GM19455 (cell line): ENCODE results near the gene ENTPD2.
"Not testable (repeated sequence)": the region's sequence is repeated elsewhere in the genome, so short reads cannot be mapped to it uniquely, and the experiment has no call there.

Experiments
- ATAC-seq: cut with Tn5 transposase; IDR thresholded peaks from one replicate; pipeline ENCODE4 v1.9.1; 2021; ENCODE audit not compliant: unreplicated experiment

The ENTPD2 gene

DNA sequence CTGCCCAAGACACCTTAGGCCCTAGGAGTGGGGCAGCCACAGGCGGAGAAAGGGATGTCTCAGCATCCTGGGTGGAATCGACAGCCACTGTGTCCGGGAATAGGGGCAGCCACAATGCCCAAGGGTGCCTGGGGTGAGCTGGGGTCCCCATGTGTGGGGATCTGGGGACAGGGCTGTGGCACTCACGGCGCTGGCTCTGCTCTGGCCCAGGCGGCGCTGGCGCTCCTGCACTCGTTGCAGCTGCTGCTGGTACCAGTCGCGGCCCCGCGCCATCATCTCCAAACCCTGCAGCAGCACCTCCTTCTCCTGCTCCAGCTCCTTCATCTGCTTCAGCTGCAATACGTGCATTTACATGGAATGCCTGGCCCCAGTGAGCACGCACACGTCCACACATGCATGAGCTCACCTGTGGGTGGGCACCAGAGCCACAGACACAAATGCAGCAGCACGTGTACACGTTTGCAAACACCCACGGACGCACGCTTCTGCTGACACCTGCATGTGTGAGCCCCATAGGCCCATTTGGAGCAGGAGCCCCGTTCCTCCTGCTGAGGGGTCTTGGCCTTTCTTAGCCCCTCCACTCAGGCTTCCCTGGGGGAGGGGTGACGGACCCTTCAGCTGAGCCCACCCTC lies 11.6 kb upstream of the ENTPD2 start:
- ATAC-seq = no peak

DNA sequence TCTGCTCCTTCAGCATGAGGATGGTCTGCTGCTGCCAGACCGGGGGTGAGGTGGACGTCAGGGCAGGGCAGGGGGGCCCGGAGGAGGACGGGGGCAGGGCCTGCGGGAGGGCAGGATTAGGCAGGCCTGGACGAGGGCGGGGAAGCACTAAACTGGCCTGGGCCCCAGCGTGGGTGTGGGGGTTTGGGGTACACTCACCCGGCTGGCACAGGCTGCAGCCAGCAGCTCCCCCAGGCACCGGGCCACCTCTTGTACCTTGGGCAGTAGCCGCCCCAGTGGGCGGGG lies 11.0 kb upstream of the ENTPD2 start:
- ATAC-seq = no peak

DNA sequence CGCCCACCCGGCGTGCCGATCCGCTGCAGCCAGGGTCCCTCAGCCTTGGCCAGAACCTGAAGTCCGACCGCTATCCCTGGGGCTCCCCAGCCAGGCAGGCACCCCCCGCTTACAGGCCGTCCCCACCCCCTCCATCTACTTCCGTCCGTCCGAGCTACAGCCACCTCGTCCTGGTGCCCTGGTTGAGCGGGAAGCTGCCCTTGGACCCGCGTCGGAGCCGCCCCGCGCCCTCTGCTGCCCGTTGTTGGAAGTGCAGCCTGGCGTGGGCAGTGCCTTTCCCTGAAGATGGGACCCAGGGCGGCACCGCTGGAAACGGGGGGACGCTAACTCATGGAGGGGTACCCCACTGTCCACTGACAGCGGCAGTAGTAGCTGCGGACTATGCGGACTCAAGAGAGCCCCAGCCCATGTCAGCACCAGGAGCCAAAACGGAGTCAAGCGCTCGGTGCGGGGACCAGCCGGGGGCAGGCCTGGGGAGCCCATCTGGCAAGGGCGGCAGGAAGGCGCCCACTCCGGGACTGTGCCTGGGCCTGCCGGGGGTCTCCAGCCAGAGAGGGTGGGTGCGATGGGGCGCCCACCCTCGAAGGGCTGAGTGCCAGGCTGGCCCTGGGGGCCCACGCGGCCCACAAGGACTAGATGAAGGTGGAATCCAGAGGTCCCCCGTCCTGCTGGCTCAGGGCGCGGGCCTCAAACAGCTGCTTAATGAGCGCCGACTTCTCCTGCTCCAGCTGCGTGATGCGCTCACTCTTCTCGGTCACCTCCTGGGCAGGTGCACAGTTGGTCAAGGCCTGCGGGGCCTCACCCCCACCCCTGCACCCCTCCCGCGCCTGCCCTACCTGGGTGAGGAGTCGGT lies 10.4 kb upstream of the ENTPD2 start:
- no peak for ATAC-seq

DNA sequence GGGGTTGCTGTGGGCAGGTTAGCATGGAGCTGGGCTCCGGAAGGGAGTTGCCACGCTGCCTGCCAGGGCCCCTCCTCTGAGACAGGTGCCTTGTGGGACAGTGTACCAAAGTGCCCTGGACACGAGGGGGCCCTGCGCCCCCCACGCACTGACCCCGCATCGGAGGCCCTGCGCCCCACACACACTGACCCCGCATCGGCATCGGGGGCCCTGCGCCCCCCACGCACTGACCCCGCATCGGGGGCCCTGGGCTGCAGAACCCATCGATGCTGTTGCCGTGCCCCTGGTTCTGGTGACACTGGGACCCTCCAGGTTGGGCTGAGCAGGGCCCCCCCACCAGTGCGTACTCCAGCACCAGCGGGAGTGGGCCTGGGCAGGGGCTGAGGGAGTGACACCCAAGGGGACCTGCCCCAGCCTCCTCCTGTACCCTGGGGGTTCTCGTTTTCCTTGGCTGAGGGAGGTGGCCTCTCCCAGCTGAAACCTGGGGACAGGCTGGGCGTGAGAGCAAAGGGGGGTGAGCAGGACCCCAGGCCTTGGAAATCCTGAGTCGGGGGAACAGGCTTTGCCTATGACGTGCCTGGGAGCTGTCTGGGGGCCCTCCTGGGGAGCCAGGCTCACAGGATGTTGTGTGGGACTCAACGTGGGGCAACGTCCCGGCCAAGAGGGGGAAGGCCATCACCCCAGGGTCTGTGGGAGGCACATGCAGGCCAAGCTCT lies 9.6 kb upstream of the ENTPD2 start:
- ATAC-seq = no peak

GRCh38 chr9:137062798-137063197 lies 8.9 kb upstream of the ENTPD2 start:
- ATAC-seq = not testable (repeated sequence)

DNA sequence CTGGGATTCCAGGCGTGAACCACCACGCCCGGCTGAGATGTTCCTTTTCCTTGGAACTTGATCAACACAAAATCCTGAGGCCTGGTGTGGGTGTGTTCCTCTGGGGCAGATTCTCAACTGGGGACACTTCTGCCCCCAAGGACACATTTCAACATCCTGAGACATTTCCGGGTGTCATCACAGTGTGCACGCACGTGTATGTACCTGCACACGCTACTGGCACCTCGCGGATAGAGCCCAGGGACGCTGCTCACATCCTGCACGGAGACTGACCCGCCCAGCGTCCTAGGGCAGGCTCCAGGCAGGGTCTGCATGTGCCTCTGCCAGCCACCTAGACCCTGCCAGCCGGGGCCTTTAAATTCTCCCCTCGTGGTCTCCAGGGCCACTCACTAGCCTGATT lies 8.5 kb upstream of the ENTPD2 start:
- no peak for ATAC-seq

DNA sequence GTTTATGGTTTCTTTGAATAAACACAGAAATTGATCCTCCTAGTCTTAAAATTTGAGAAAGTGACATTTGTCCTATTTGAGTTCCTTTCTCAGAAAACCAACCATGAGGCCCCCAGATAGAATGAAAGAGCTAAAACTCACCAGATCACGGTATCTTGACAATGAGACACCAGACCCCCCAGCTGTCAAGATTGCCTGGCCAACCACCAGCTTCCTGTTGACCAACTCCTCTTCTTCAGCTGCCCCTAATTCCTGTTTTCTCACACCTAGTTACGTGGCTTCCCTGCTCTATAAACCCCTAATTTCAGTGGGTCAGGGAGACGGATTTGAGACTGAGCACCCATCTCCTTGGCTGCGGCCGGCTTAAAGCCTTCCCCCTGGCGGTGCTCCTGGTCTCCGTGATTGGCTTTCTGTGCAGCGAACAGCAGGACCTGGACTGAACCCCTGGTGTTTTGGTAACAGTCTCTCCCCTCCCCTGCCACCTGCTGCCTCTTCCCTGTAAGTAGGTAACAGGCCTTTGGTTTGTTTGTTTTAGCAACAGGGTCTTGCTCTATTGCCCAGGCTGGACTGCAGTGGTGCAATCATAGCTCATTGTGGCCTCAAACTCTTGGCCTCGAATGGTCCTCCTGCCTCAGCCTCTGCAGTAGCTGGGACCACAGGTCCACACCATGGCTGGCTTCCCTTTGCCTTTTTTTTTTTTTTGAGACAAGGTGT lies 4.8 kb upstream of the ENTPD2 start:
- ATAC-seq = no peak

- no peak for ATAC-seq
Measured at GRCh38 chr9:137057545-137057944, 3.7 kb upstream of the ENTPD2 start.

DNA sequence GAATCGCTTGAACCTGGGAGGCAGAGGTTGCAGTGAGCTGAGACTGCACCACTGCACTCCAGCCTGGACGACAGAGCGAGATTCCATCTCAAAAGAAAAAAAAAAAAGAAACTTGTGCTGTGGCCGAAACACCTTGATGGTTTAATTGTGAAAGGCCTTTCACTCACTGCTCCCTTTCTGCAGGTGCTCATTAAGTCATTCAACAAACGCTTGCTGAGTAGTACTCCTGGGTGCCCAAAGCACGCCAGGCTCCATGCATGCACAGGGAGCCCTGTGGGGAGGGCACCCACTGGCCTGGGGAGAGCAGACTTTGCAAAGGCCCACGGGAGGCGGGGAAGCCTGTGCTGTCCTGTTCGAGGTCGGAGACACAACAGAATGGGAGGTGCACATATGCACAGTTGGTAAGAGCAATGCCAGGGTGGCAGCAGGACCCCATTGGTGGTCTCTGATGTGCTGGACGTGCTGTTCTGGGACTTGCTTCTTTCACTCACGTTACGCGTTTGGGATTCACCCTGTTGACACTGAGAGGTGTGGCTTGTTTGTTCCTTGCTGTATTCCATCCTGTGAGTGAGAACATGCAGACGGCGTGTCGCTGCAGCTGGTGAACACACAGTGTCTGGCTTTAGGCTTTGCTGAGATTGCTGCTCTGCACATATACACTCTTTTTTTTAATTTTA lies 3.0 kb upstream of the ENTPD2 start:
- ATAC-seq = no peak

DNA sequence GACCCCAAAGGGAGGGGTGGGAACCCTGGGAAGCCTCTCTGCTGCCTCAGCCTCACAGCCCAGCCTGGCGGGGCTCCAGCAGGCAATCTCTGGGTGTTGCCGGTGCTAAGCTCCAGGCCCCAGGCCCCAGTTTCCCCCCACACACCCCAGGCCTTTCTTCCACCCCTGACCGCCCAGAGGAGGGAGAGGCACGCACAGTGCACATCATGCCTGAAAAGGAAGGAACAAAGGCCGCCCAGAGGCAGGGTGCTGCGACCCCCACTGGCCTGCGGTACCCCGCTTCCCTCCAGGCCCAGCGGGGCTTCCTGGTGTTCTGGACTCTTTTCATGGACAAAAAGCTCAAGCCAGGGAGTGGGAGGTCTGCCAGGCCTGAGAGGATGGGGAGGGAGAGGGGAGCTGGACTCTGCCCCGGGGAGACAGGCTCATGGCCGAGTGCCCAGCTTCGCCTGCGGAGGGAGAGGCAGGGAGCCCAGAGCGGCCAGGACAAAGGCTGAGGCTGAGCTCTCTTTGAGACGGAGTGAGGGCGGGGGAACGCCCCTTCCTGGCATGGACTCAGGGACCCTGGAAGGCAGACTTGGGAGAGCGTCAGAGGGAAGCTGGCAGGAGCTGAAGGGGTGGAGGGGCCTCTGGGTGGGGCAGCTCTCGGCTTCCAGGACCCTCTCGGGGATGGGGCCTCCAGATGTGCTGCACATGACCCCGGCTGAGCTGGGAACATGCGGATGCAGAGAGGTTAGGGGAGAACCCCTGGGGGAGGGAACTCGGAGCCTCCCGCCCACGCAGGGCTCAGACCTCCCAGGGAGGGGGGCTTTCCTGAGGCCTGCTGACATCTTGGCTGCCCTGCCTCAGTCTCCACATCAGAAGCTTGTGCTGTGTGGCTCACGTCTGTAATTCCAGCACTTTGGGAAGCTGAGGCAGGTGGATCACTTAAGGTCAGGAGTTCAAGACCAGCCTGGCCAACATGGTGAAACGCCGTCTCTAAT lies 1.8 kb upstream of the ENTPD2 start:
- ATAC-seq = no peak

- ATAC-seq = no peak
Measured at GRCh38 chr9:137054932-137055384, 1.1 kb upstream of the ENTPD2 start.

DNA sequence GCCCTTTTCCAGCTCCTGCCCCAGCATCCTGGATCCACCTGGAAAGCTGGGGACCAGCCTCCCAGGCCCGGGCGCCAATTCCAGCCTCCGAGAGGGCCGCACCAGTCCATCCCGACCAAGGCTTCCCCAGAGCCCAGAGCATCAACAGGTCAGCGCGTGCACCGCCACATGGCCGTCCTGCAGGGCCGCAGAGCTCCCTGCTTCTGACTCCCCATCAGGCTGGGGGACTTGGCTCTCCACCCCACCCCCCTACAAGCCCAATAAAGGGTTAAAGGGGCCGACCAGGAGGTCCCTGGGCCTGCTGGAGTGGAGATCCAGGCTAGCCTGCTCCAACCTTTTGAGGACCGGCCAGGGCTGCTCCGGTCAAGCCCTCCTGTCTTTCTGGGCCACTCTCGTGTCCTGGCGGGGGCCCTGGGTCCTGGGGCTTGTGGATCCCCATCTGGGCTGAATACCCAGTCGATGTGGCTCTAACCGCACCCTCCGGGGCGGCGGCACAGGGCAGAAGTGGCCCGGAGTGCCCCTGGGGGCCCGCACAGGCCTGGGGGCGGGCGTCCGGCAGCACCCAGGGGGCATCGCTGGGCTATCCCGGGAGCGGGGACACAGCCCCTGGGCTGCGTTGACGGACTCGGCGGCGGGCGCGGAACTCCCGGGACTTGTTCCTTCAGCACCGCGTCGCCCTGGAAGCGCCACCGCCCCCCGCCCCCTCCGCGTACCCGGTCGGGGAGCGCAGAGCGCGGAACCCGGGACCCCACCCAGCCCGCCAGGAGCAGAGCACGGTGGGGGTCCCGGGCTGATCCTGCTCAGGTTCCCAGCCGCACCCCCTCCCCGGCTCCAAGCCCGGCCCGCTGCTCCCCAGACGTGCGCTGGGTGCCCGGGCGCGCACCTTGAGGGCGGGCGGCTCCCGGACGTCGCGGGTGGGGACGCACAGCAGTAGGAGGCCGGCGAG lies 590 bp downstream of the ENTPD2 start:
- ATAC-seq = no peak

- ATAC-seq = no peak
Measured at GRCh38 chr9:137052293-137052692, 1.6 kb downstream of the ENTPD2 start.

DNA sequence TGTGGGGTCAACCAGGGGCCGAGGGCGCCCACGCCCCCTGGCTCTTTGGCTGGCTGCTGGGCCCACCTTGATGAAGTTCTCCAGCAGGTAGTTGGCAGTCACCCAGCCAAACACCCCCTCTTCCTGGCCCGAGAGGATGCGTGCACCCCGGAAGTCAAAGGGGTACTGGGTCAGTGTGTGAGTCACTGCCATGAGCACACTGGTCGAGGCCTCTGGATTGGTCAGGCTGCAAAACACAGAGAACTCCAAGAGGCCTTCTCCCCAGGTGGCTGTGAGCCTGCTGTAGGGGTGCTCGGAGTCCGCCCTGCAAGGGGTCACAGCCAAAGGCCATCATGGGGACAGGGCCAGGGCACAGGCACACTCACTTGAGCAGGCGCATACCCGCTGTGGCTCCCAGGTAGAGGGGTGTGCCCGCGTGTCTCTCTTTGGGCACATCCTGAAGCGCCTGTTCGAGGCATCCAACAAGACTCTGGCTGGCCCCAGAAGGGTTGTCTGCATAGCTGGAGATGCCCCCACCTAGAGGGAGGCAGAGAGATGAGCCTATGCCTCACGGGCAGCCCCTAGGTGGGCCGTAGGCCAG lies 2.6 kb downstream of the ENTPD2 start:
- ATAC-seq = no peak

DNA sequence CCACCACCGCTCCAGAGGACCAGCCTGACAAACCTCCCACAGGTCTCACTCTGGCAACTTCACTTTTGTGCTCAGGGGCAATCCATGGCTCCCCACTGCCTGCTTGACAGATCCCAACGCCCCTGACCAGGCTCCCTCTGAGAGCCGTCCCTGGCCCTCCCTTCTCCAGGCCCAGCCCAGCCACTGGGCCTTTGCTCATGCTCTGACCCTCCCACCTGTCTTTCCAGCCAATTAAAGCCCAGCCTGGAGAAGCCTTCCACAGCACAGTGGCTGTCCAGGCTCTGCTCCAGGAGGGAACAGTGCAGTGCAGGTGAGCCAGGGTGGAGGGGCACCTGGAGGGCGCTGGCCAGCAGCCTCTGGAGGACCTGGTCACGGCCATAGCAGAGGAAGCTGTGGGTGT lies 3.3 kb downstream of the ENTPD2 start:
- no peak for ATAC-seq

DNA sequence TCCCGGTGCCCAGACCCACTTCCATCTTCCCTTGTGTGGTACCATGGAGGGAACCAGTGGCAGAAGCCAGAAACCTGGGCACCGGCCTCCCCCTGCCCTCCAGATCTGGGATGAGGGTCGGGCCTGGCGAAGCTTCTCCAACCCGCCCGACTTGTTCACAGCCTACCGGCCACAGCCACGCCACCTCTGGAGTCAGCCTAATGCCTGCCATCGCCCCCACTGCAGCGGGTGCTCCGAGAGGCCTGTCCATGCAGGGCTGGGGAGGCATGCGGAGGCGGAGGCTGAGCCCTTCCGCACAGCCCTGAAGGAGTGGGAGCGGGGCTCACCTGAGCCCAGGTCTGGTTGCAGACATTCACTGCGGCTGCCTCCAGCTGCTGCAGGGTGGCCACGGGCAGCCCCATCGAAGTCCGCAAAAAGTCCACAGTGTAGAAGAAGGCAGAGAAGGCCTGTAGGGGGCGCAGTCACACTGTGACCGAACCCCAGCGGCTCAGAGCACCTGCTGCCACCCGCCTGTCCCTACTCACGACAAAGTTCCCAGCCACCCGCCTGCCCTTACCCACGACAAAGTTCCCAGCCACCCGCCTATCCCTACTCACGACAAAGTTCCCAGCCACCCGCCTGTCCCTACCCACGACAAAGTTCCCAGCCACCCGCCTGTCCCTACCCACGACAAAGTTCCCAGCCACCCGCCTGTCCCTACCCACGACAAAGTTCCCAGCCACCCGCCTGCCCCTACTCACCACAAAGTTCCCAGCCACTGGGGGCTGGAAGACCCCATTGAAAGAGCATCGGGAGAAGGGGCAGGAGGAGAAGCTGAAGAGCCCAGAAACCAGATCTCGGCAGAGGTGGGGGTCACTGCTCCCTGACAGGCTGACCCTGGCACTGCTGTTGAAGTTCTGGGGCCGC lies 4.1 kb downstream of the ENTPD2 start:
- no peak for ATAC-seq
